Mesangial cell (primary cell): ENCODE data around the gene TBL1XR1. TPM values are rescaled to one million over a fixed set of nuclear protein-coding genes. Genes with fewer than 3 reads are reported as not detected.

Source experiments
- total RNA-seq: library from RNA; depleted of rRNA; stranded (reverse); fragments of >200 nt; gene quantifications from 2 replicates; pipeline ENCODE4 v1.2.3, GENCODE V29; 2015

The TBL1XR1 gene
- 64.7 and 94.9 TPM in 2 replicates for total RNA-seq

DNA sequence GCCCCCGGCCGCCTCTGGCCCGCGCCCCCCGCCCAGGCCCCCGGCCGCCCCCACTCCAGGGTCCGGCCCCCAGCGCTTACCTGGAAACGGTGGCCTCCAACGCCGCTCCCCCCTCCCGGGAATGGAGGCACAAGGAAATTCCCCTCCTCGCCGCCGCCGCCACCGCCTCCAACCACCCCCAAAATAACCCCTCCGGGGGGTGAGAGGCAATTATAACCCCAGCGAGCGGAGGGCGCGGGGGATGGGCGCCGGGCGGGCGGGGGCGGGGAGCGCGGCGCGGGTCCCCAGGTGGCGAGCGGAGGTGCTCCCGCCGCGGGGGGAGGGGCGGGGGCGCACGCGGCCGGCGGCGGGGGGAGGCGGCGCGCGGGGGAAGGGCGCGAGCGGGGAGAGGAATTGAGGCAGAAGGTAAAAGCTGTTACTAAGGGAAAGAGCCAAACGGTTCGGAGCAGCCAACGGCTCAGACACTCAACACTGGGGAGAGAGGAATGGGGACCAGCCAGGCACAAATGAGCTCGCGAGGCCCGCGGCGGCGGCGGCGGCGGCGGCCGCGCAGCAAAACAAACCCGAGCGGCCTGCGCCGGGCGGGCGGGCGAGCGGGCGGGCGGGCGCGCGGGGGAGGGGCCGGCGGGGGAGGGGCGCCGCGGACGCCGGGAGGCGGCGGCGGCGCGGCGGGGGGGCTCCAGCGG is at the start of gene TBL1XR1:
Gene TBL1XR1, minus strand, starts transcription at position 442 of the 686 bp plus-strand sequence. CDS start 132,505 bp downstream, outside the sequence.

